GM18907 (cell line): ENCODE results near the gene AGMO.
A peak's percentile ranks its signal among the peaks of the same experiment; 100 is the strongest.
"Not testable (repeated sequence)": the region's sequence is repeated elsewhere in the genome, so short reads cannot be mapped to it uniquely, and the experiment has no call there.

Experiments used
- ATAC-seq: cut with Tn5 transposase; IDR thresholded peaks from one replicate; pipeline ENCODE4 v1.9.1; 2021; ENCODE audit warnings: mild to moderate bottlenecking, moderate library complexity; ENCODE audit not compliant: unreplicated experiment

The AGMO gene

GRCh38 chr7:15332956-15333355 lies 228.9 kb downstream of the AGMO start:
- ATAC-seq, result no peak

- no peak for ATAC-seq
Measured at GRCh38 chr7:15330943-15331342, 230.9 kb downstream of the AGMO start.

GRCh38 chr7:15327001-15327400 lies 234.8 kb downstream of the AGMO start:
- no peak for ATAC-seq

- no peak for ATAC-seq
Measured at GRCh38 chr7:15326044-15326644, 235.7 kb downstream of the AGMO start.

- no peak for ATAC-seq
Measured at GRCh38 chr7:15323550-15323949, 238.3 kb downstream of the AGMO start.

GRCh38 chr7:15317215-15317614 lies 244.6 kb downstream of the AGMO start:
- ATAC-seq, result no peak

- ATAC-seq, result no peak
Measured at GRCh38 chr7:15315678-15316077, 246.1 kb downstream of the AGMO start.

- ATAC-seq, result no peak
Measured at GRCh38 chr7:15314922-15315321, 246.9 kb downstream of the AGMO start.

GRCh38 chr7:15313361-15313760 lies 248.5 kb downstream of the AGMO start:
- no peak for ATAC-seq

GRCh38 chr7:15309872-15310271 lies 251.9 kb downstream of the AGMO start:
- ATAC-seq, result no peak

- ATAC-seq, result no peak
Measured at GRCh38 chr7:15308821-15309220, 253.0 kb downstream of the AGMO start.

GRCh38 chr7:15306296-15306695 lies 255.5 kb downstream of the AGMO start:
- no peak for ATAC-seq

GRCh38 chr7:15305002-15305600 lies 256.7 kb downstream of the AGMO start:
- peak; percentile 65 for ATAC-seq

- no peak for ATAC-seq
Measured at GRCh38 chr7:15303357-15303756, 258.5 kb downstream of the AGMO start.

- ATAC-seq, result not testable (repeated sequence)
Measured at GRCh38 chr7:15300986-15301385, 260.8 kb downstream of the AGMO start.

- no peak for ATAC-seq
Measured at GRCh38 chr7:15292138-15292537, 269.7 kb downstream of the AGMO start.

GRCh38 chr7:15291699-15292098 lies 270.1 kb downstream of the AGMO start:
- no peak for ATAC-seq

- no peak for ATAC-seq
Measured at GRCh38 chr7:15288741-15289140, 273.1 kb downstream of the AGMO start.

GRCh38 chr7:15284396-15284795 lies 277.4 kb downstream of the AGMO start:
- no peak for ATAC-seq

GRCh38 chr7:15280078-15280733 lies 281.6 kb downstream of the AGMO start:
- ATAC-seq, result no peak

- ATAC-seq, result no peak
Measured at GRCh38 chr7:15279640-15280039, 282.2 kb downstream of the AGMO start.

GRCh38 chr7:15257689-15258088 lies 304.1 kb downstream of the AGMO start:
- no peak for ATAC-seq
